ENCODE measurements around the gene SLC39A7. TPM values are rescaled to one million over a fixed set of nuclear protein-coding genes. Genes with fewer than 3 reads are reported as not detected.
"Not testable (repeated sequence)": the region's sequence is repeated elsewhere in the genome, so short reads cannot be mapped to it uniquely, and the experiment has no call there.

The SLC39A7 gene
- total and polyA plus RNA-seq, 2 of the 4 experiments (the other 2 are of a cell fraction): 135 to 208 TPM

- H2BK120ac ChIP-seq (ENCODE audit: low read depth, low read length); POLR2A ChIA-PET (ENCODE audit: unreplicated experiment): not testable (repeated sequence)
These were observed 25.9 kb downstream of the SLC39A7 start for GRCh38 chr6:33226503-33227120.

More at GRCh38 chr6:33226503-33227120, 25.9 kb downstream of the SLC39A7 start:
- H3K9me1 ChIP-seq (ENCODE audit: insufficient read depth, low read length); H2BK15ac ChIP-seq (ENCODE audit: low read depth, low read length); H4K5ac ChIP-seq (ENCODE audit: low read depth, low read length); H2BK5ac ChIP-seq (ENCODE audit: low read depth, low read length, poor library complexity, severe bottlenecking); in situ Hi-C loops (cut with MboI; ENCODE audit: low sequenced_read_pairs); H3K4ac ChIP-seq (ENCODE audit: low read depth, low read length); H3K14ac ChIP-seq (replicated peaks; ENCODE audit: low read depth, low read length); H3K9ac ChIP-seq (ENCODE audit: low read depth, low read length); H2BK20ac ChIP-seq (ENCODE audit: low read depth, low read length); H3K23ac ChIP-seq (ENCODE audit: low read depth, low read length); H4K91ac ChIP-seq (ENCODE audit: insufficient read depth, low read depth, low read length); BruUV-seq (replicated peaks); H2AK9ac ChIP-seq (replicated peaks; ENCODE audit: low read depth, low read length, poor library complexity); H3K4me2 ChIP-seq (ENCODE audit: low read depth, low read length); H4K20me1 ChIP-seq (ENCODE audit: insufficient read depth, low read length); H3K18ac ChIP-seq (ENCODE audit: low read depth, low read length); CTCF ChIA-PET; H3K56ac ChIP-seq (ENCODE audit: extremely low read depth, insufficient read depth, low read length); H3K9me3 ChIP-seq (ENCODE audit: control insufficient read depth, insufficient read depth, low read length); H3K27ac ChIP-seq (ENCODE audit: insufficient read depth, low read length); DNase-seq; H3K36me3 ChIP-seq (ENCODE audit: control insufficient read depth, insufficient read depth, low read length); intact Hi-C loops (cut with micrococcal nuclease); H2AK5ac ChIP-seq (ENCODE audit: low read depth, low read length); H2AFZ ChIP-seq (replicated peaks; ENCODE audit: low read length, poor library complexity); H3K4me3 ChIP-seq (ENCODE audit: insufficient read depth, low read depth, low read length); H3K4me1 ChIP-seq (ENCODE audit: control insufficient read depth, insufficient read depth, low read length); H3K79me1 ChIP-seq (ENCODE audit: low read depth in 1 of 2, low read length in 2 of 2); dilution Hi-C loops (cut with HindIII; ENCODE audit: low sequenced_read_pairs, unreplicated experiment); H4K8ac ChIP-seq (ENCODE audit: low read depth in 2 of 2, low read length in 2 of 2); ATAC-seq (ENCODE audit: low read depth): not testable (repeated sequence)
- WGBS, 2 experiments (ENCODE audit: extremely low coverage in 2 of 2, insufficient read length in 1 of 2): no CpG with 5 or more reads among the region's 14 CpGs
- peaks cover 20% of the 10 kb centered on the region for H3K27me3 ChIP-seq (ENCODE audit: control insufficient read depth, insufficient read depth, low read length)

Measured in IMR-90 (cell line).